Fibroblast of skin of left biceps (primary cell): Measurements from ENCODE around the gene FDXR.
"Not testable (repeated sequence)": the region's sequence is repeated elsewhere in the genome, so short reads cannot be mapped to it uniquely, and the experiment has no call there.

Source experiments
- DNase-seq, 2 experiments: peaks; one replicate each; pipeline ENCODE4 v3.0.0-alpha.2; 2013; ENCODE audit warnings: low read depth in 2 of 2

The FDXR gene

GRCh38 chr17:74872313-74873036 is at the start of gene FDXR:
Gene FDXR (minus strand): TSS chr17:74872994. CDS start chr17:74872944, 50 bp downstream.
- DNase-seq, result no peak

DNA sequence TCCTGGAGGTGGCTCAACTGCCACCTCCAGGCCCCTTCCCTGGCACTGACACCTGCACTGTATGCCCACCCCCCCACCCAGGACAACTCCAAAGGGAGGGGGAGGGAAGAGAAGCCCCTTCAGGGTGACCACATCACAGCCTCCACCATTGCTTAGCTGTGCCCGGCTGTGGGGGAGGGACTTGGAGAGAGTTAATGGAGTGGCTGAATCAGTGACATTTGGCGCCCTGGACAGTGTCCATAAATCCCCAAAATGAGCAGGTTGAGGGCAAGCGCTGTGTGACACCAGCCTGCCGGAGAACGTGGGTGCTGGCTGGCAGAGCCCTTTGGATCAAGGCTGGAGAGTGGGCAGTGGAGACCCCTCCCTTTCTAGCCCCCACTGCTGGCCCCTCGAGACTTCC is 49.4 kb upstream of the FDXR start:
- no peak for DNase-seq

DNA sequence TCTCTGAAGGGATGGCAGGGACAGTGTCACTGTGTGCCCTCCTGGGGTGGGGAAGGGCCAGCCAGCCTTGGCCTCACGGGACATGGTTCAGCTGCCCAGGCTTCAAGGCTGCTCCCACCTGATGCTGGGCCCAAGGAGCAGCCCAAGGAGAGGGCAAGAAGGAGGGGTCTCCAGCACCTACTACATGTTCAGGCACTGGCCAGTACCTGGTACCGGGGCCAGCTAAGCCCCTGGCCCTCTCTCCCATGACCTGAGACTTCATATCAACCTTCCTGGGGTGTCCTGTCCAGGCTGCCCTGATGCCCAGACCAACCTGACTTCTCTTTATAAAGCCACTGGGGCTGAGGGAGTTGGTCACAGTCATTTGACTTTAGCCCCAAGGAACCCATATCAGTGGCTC is 49.0 kb upstream of the FDXR start:
- no peak for DNase-seq

GRCh38 chr17:74921026-74921681 is 48.4 kb upstream of the FDXR start:
- no peak for DNase-seq

DNA sequence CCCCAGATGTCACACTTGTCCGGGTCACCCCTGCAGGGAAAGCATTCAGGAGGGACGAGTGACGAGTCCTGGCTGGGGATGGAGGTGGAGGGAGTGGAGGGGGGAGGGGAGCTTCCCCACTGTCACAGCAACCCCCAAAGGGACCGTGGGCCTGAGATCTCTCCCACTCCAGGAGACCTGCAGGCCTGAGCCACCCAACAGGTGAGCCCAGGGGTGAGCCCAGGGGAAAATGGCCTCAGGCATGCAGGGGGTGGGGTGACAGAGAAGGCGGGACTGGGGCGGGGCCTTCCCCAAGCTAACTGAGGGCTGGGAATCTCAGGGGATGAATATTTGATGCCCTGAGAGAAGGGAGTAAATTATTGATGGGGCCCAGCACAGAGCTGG is 47.8 kb upstream of the FDXR start:
- DNase-seq, result no peak

- DNase-seq, result no peak
Measured at GRCh38 chr17:74920306-74920620, 47.5 kb upstream of the FDXR start.

- DNase-seq, result no peak
Measured at GRCh38 chr17:74919440-74920305, 46.9 kb upstream of the FDXR start.

- DNase-seq, result no peak
Measured at GRCh38 chr17:74918906-74919305, 46.1 kb upstream of the FDXR start.

DNA sequence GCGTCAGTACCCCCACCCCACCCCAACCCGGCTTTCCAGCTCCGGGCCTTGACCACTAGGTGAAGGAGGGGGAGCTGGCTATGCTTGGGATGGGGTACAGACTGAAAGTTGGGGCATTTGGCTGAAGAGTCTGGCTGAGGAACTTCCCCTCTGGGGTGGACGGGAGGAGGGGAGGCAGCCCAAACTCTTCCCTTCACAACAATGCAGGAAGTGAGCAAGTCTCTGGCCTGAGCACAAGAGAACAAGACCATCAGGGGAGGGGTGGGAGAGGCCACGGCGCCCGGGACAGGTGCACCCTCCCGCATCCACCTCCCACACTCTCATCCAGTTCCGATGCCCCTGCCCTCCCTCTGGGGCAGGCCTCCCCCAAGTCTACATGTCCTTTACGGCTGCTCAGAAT is 44.6 kb upstream of the FDXR start:
- no peak for DNase-seq

DNA sequence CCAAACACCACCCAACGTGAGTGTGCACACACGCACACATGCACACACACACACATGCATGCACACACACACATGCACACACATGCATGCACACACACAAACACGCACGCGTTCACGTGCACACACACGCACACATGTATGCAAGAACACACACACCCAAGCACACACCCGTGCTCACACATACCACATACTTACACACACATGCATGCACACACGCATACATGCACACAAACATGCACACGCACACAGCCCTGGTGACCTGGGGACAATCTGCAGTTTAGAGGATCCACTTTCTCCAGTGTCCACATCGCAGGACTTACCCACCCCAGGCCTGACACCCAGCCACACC is 44.0 kb upstream of the FDXR start:
- DNase-seq, result no peak

- no peak for DNase-seq
Measured at GRCh38 chr17:74916136-74916850, 43.5 kb upstream of the FDXR start.

GRCh38 chr17:74911423-74911822 is 38.6 kb upstream of the FDXR start:
- DNase-seq, result not testable (repeated sequence)

DNA sequence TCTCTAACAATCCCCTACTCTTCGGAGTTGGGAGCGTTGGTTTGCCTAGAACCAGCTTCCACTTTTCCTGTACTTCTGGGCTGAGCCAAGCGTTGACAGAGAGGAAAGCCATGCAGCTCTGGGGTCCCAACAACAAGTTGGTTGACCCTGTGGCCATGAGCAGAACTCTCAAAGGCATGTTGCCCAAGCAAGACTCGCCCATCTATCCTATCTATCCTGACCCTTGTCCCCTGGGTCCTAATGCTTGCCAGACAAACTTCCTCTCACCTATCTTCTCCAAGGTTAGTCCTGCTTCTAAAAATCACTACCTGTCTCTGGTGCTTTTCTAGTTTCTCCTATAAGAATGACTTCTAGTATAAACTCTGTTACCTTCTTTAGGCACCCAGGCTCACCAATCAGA is 36.3 kb upstream of the FDXR start:
- not testable (repeated sequence) for DNase-seq

DNA sequence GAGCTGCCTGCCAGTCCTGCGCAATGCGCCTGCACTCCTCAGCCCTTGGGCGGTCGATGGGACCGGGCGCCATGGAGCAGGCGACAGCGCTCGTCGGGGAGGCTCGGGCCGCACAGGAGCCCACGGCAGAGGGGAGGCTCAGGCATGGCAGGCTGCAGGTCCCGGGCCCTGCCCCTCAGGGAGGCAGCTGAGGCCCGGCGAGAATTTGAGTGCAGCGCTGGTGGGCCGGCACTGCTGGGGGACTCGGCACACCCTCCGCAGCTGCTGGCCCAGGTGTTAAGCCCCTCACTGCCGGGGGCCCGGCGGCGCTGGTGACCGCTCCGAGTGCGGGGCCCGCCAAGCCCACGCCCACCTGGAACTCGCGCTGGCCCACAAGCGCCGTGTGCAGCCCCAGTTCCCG is 34.2 kb upstream of the FDXR start:
- no peak for DNase-seq

DNA sequence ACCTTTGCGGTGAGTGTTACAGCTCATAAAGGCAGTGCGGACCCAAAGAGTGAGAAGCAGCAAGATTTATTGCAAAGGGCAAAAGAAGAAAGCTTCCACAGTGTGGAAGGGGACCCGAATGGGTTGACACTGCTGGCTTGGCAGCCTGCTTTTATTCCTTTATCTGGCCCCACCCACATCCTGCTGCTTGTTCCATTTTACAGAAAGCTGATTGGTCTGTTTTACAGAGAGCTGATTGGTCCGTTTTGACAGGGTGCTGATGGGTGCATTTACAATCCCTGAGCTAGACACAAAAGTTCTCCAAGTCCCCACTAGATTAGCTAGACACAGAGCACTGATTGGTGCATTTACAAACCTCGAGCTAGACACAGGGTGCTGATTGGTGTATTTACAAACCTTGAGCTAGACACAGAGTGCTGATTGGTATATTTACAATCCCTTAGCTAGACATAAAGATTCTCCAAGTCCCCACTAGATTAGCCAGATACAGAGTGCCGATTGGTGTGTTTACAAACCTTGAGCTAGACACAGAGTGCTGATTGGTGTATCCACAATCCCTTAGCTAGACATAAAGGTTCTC is 33.5 kb upstream of the FDXR start:
- DNase-seq, result not testable (repeated sequence)

DNA sequence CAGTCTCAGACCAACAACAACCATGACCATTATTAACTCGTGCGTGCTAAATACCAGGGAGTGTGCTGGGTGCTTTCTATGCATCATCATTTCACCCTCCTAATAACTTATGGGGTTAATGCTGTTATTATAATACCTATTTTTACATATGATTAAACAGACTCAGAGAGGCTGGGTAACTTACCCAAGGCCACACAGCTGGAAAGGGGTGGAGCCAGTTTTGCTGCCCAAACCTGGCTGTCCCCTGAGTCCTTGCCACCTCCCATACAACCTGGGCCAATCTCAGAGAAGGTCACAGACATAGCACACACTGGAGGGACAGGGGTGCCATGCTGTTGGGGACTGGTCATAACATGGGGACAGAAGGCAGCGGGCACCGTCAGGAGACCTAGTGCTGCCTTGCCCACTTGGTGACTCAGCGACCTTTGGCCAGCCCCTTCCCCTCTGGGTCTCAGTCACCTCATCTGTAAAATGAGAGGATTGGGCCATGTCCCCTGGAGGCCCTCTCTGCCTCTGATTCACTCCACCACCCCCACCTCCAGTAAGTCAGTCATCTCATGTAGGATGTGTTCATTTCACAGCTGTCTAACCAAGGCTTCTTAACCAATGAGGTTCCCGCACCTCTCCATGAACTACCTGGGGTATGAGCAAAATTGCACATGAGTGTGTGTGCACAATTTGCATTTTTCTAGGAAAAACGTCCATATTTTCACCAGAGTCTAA is 32.1 kb upstream of the FDXR start:
- DNase-seq, result no peak

DNA sequence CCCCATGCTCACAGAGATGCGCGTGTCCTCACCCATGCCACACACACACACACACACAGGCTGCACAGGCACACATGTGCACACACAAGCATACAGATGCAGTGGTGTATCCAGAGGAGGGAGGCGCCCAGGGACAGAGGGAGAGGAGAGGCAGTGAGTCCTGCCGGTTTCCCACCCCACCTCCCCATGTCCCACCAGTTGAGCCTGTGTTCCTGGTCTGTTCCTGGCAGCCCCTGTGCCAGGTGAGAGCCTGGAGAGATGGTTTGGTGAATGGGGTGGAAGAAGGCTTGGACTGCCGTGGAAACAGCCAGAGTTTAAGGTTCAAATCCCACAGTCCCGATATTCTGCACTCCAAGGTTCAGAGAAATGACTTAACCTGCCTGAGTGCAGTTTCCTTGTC is 30.9 kb upstream of the FDXR start:
- DNase-seq, result no peak

GRCh38 chr17:74903034-74903433 is 30.2 kb upstream of the FDXR start:
- DNase-seq, result no peak

DNA sequence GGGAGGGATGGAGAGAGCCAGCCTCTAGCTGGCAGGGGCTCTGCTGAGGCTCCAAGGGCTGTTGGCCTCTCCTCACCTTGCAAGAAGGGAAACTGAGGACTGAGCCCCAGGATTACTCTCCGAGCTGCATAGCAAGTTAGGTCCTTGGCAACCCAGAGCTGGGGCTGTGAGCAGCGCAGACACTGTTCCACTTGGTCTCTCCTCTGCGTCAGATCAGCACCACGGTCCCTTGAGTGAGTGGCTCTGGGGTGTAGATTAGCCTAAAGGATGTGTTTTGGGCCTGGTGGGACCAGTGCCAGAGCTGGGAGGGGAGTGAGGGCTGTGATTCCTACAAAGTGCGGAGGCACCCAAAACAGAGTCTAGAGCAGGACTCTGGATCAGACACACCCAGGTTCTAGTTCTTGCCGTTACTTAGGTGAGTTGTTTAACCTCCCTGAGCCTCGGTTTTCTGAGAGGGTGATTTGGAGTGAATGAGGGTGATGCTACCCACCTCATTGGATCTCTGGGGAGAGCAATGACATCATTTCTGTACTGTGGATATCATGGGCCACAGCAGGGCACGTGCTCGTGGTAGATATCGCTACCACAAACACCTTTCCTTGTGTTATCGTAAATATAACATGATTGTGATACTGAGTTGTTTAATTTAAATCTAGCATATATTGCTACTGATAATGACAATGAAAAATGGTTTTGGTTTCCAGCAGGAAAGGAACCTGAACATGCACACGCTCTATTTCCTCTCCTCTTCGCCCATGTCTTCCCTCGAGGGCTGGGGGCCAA is 28.8 kb upstream of the FDXR start:
- no peak for DNase-seq

- no peak for DNase-seq
Measured at GRCh38 chr17:74900208-74900607, 27.4 kb upstream of the FDXR start.
